ENCODE measurements around the gene ATXN7.

The ATXN7 gene

GRCh38 chr3:64029287-64029686 is 165.6 kb downstream of the ATXN7 start:
- no peak for DNase-seq
- in situ Hi-C loops (cut with MboI; ENCODE audit: low pct_unique_long_range_greater_than_20kb, low sequenced_read_pairs): loop anchor here (25.0 kb wide), 1 partner anchor 458 kb away; no protein-coding TSS in a partner anchor

- in situ Hi-C loops (cut with MboI; ENCODE audit: low pct_unique_long_range_greater_than_20kb, low sequenced_read_pairs): loop anchor here (25.0 kb wide), 1 partner anchor 457 kb away; no protein-coding TSS in a partner anchor
- peak; percentile 75 for DNase-seq
Measured at GRCh38 chr3:64030741-64031140, 167.1 kb downstream of the ATXN7 start.

GRCh38 chr3:64031540-64032508 is 168.2 kb downstream of the ATXN7 start:
- in situ Hi-C loops (cut with MboI; ENCODE audit: low pct_unique_long_range_greater_than_20kb, low sequenced_read_pairs): loop anchor here (25.0 kb wide), 1 partner anchor 455 kb away; no protein-coding TSS in a partner anchor
- DNase-seq: no peak

GRCh38 chr3:64033069-64033468 is 169.4 kb downstream of the ATXN7 start:
- in situ Hi-C loops (cut with MboI; ENCODE audit: low pct_unique_long_range_greater_than_20kb, low sequenced_read_pairs): loop anchor here (25.0 kb wide), 1 partner anchor 454 kb away; no protein-coding TSS in a partner anchor
- DNase-seq: no peak

- in situ Hi-C loops (cut with MboI; ENCODE audit: low pct_unique_long_range_greater_than_20kb, low sequenced_read_pairs): loop anchor here (25.0 kb wide), 1 partner anchor 450 kb away; no protein-coding TSS in a partner anchor
- no peak for DNase-seq
Measured at GRCh38 chr3:64037084-64037483, 173.4 kb downstream of the ATXN7 start.

GRCh38 chr3:64038253-64038767 is 174.6 kb downstream of the ATXN7 start:
- DNase-seq: no peak
- in situ Hi-C loops (cut with MboI; ENCODE audit: low pct_unique_long_range_greater_than_20kb, low sequenced_read_pairs): loop anchor here (25.0 kb wide), 1 partner anchor 449 kb away; no protein-coding TSS in a partner anchor

GRCh38 chr3:64039332-64039731 is 175.7 kb downstream of the ATXN7 start:
- no peak for DNase-seq
- in situ Hi-C loops (cut with MboI; ENCODE audit: low pct_unique_long_range_greater_than_20kb, low sequenced_read_pairs): loop anchor here (25.0 kb wide), 1 partner anchor 448 kb away; no protein-coding TSS in a partner anchor

- DNase-seq: no peak
- in situ Hi-C loops (cut with MboI; ENCODE audit: low pct_unique_long_range_greater_than_20kb, low sequenced_read_pairs): loop anchor here (25.0 kb wide), 1 partner anchor 447 kb away; no protein-coding TSS in a partner anchor
Measured at GRCh38 chr3:64039981-64040733, 176.5 kb downstream of the ATXN7 start.

- in situ Hi-C loops (cut with MboI; ENCODE audit: low pct_unique_long_range_greater_than_20kb, low sequenced_read_pairs): loop anchor here (25.0 kb wide), 1 partner anchor 444 kb away; no protein-coding TSS in a partner anchor
- no peak for DNase-seq
Measured at GRCh38 chr3:64042952-64043351, 179.3 kb downstream of the ATXN7 start.

- in situ Hi-C loops (cut with MboI; ENCODE audit: low pct_unique_long_range_greater_than_20kb, low sequenced_read_pairs): loop anchor here (25.0 kb wide), 1 partner anchor 441 kb away; no protein-coding TSS in a partner anchor
- no peak for DNase-seq
Measured at GRCh38 chr3:64046592-64046991, 182.9 kb downstream of the ATXN7 start.

GRCh38 chr3:64046996-64047594 is 183.4 kb downstream of the ATXN7 start:
- in situ Hi-C loops (cut with MboI; ENCODE audit: low pct_unique_long_range_greater_than_20kb, low sequenced_read_pairs): loop anchor here (25.0 kb wide), 1 partner anchor 440 kb away; no protein-coding TSS in a partner anchor

GRCh38 chr3:64047787-64048186 is 184.1 kb downstream of the ATXN7 start:
- in situ Hi-C loops (cut with MboI; ENCODE audit: low pct_unique_long_range_greater_than_20kb, low sequenced_read_pairs): loop anchor here (25.0 kb wide), 1 partner anchor 440 kb away; no protein-coding TSS in a partner anchor
- DNase-seq: no peak

More at GRCh38 chr3:64046996-64047594, 183.4 kb downstream of the ATXN7 start:
- no peak for DNase-seq

- in situ Hi-C loops (cut with MboI; ENCODE audit: low pct_unique_long_range_greater_than_20kb, low sequenced_read_pairs): loop anchor here (25.0 kb wide), 1 partner anchor 439 kb away; no protein-coding TSS in a partner anchor
Measured at GRCh38 chr3:64048631-64049061, 185.0 kb downstream of the ATXN7 start.

GRCh38 chr3:64049136-64049535 is 185.5 kb downstream of the ATXN7 start:
- DNase-seq: no peak
- in situ Hi-C loops (cut with MboI; ENCODE audit: low pct_unique_long_range_greater_than_20kb, low sequenced_read_pairs): loop anchor here (25.0 kb wide), 1 partner anchor 438 kb away; no protein-coding TSS in a partner anchor

More at GRCh38 chr3:64048631-64049061, 185.0 kb downstream of the ATXN7 start:
- DNase-seq: no peak

- no peak for DNase-seq
- in situ Hi-C loops (cut with MboI; ENCODE audit: low pct_unique_long_range_greater_than_20kb, low sequenced_read_pairs): loop anchor here (25.0 kb wide), 1 partner anchor 437 kb away; no protein-coding TSS in a partner anchor
Measured at GRCh38 chr3:64049832-64050231, 186.2 kb downstream of the ATXN7 start.

All from KBM-7 (cell line).